IPS DF 6.9 (cell line): ENCODE data around the gene HBM.
"Not testable (repeated sequence)": the region's sequence is repeated elsewhere in the genome, so short reads cannot be mapped to it uniquely, and the experiment has no call there.

Experiments used
- DNase-seq: peaks from one replicate; pipeline ENCODE4 v3.0.0-alpha.2; 2013; ENCODE audit warnings: low read depth, low spot score
- H3K27ac ChIP-seq: one replicate; pipeline ENCODE4 v1.5.1; 2013; ENCODE audit warnings: low read length, control low read depth
- H3K27me3 ChIP-seq: 2 replicates; pipeline ENCODE4 v1.6.1; 2013; ENCODE audit warnings: mild to moderate bottlenecking, low read length; ENCODE audit not compliant: control insufficient read depth, insufficient read depth
- H3K36me3 ChIP-seq: 2 replicates; pipeline ENCODE4 v1.6.1; 2013; ENCODE audit warnings: low read length; ENCODE audit not compliant: control insufficient read depth, insufficient read depth
- H3K4me1 ChIP-seq: 2 replicates; pipeline ENCODE4 v1.6.1; 2013; ENCODE audit warnings: low read length; ENCODE audit not compliant: control insufficient read depth, insufficient read depth
- H3K4me3 ChIP-seq: 2 replicates; pipeline ENCODE4 v1.5.1; 2013; ENCODE audit warnings: mild to moderate bottlenecking, low read length
- H3K9me3 ChIP-seq: 2 replicates; pipeline ENCODE4 v1.6.1; 2013; ENCODE audit warnings: low read length, inconsistent platforms; ENCODE audit not compliant: control insufficient read depth, insufficient read depth
- WGBS: extraction: QIAGEN DNeasy Blood & Tissue Kit; methylation state at CpG from one replicate; pipeline ENCODE4 v1.1.7; 2013; ENCODE audit warnings: mixed read lengths, missing lambda C conversion rate; ENCODE audit not compliant: insufficient read length, insufficient coverage; 5-methylcytosine and 5-hydroxymethylcytosine counted together

The HBM gene

DNA sequence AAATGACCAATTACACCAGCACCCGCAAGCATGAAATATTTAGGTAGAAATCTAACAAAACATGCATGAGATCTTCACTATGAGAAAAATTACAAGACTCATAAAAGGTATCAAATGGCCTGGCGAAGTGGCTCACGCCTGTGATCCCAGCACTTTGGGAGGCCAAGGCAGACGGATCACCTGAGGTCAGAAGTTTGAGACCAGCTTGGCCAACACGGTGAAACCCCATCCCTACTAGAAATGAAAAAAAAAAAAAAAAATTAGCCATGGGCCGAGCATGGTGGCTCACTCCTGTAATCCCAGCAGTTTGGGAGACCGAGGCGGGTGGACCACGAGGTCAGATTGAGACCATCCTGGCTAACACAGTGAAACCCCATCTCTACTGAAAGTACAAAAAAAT is 38.3 kb downstream of the HBM start:
- H3K36me3 ChIP-seq = peaks cover 23% of the 10 kb centered on the region
- H3K4me1 ChIP-seq, DNase-seq, H3K9me3 ChIP-seq, H3K27me3 ChIP-seq, H3K4me3 ChIP-seq, H3K27ac ChIP-seq: not testable (repeated sequence)
- no CpG with 5 or more reads among the region's 9 CpGs for WGBS

DNA sequence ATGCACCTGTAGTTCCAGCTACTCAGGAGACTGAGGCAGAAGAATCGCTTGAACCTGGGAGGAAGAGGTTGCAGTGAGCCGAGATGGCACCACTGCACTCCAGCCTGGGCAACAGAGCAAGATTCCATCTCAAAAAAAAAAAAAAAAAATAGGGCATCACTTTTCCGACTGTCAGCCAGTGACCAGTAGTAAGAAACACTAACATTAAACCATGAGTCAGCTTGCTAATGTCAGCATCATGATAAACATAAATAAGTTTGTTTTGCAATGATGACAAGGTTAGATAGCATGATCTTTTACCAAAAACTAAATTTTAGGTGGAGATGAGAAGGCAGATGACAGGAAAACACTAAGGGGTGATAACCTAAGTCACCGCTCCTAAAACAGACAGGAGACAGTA is 43.6 kb downstream of the HBM start:
- no CpG with 5 or more reads among the region's 4 CpGs for WGBS
- not testable (repeated sequence) for H3K4me1 ChIP-seq, H3K9me3 ChIP-seq, H3K4me3 ChIP-seq, H3K27ac ChIP-seq, H3K27me3 ChIP-seq, DNase-seq
- peaks cover 16% of the 10 kb centered on the region; the same call in 1 of the 2 replicates for H3K36me3 ChIP-seq

DNA sequence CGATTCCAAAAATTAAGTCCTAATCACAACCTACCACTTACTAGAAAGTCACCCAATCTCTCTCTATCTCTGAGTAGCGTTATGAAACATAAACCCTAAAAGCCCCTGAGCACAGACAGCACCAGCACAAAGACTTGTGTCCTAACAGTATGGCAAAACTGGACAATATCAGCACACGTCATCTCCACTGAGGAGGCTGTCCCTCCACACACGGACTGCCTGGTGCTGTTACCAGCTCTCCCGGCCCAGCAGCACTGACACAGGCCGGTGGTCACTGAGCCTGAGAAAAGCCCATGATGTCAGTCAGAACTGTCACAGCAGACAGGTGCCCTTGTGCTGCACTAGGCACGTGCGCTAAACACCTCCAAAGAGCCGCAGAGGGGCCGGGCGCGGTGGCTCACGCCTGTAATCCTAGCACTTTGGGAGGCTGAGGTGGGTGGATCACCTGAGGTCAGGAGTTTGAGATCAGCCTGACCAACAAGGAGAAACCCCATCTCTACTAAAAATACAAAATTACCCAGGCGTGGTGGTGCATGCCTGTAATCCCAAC is 45.9 kb downstream of the HBM start:
- not testable (repeated sequence) for H3K4me1 ChIP-seq, DNase-seq, H3K27ac ChIP-seq, H3K4me3 ChIP-seq, H3K9me3 ChIP-seq, H3K27me3 ChIP-seq
- H3K36me3 ChIP-seq = peaks cover 15% of the 10 kb centered on the region; the same call in 1 of the 2 replicates
- WGBS = no CpG with 5 or more reads among the region's 14 CpGs

DNA sequence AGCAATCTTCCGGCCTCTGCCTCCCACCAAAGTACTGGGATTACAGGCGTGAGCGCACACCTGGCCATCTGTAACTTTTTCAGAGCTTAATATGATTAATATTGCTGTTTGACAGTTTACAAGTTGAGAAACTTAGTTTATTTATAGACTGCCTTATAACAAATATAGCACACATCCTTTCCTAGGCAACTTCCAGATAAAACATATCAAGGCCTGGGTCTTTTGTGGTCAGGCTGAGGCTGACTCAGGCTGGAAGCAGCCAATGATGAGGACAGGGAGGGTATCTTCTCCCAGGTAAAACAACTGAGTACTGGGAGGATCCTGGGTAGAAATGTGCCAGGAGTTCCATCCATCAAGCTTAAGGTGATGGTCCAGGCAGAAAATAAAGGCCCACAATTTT is 47.2 kb downstream of the HBM start:
- no peak for DNase-seq
- no CpG with 5 or more reads among the region's 3 CpGs for WGBS
- H3K36me3 ChIP-seq = peaks cover 10% of the 10 kb centered on the region; the same call in 1 of the 2 replicates

More for the DNA sequence above, 47.2 kb downstream of the HBM start:
- Histone ChIP-seq H3K4me3 (no peak overlapping the region), H3K27me3 (no peaks in the 10 kb centered on the region), H3K9me3 (no peaks in the 10 kb centered on the region), H3K27ac (no peak overlapping the region), H3K4me1 (no peaks in the 10 kb centered on the region)
